Panc1 (cell line): Measurements from ENCODE around the gene SMCO3. TPM values are rescaled to one million over a fixed set of nuclear protein-coding genes. Genes with fewer than 3 reads are reported as not detected.

ENCODE experiments used
- ATAC-seq: fragments of 200-7000 bp; cut with Tn5 transposase; 2 replicates; pipeline ENCODE4 v1.9.1; 2020; ENCODE audit warnings: mild to moderate bottlenecking, moderate library complexity
- BruUV-seq: library from RNA; stranded (reverse); fragments of 400-500 nt; replicated peaks from 2 replicates; lab custom pipeline; 2021; lab: Mats Ljungman, UMichigan
- CTCF ChIA-PET: fragments of 300-600 bp; sonication (Branson Sonifier 250); formaldehyde crosslinking; loops from one replicate; lab custom pipeline; 2022; ENCODE audit warnings: antibody characterized with exemption; lab: Charles Lee
- POLR2A ChIA-PET: fragments of 300-600 bp; sonication (Branson Sonifier 250); formaldehyde crosslinking; loops from one replicate; lab custom pipeline; 2022; ENCODE audit warnings: antibody characterized with exemption; lab: Charles Lee
- DNase-seq: peaks from one replicate; pipeline ENCODE4 v3.0.0-alpha.2; 2010; ENCODE audit warnings: low read depth, low spot score
- H3K27ac ChIP-seq: 2 replicates; pipeline ENCODE4 v1.5.1; 2011; ENCODE audit warnings: mild to moderate bottlenecking, low read length, inconsistent platforms
- H3K27me3 ChIP-seq: fragments of 200-500 bp; sonication (Bioruptor generic); 2 replicates; pipeline ENCODE4 v1.6.0; 2014; ENCODE audit warnings: low read length, inconsistent platforms; ENCODE audit not compliant: control insufficient read depth, insufficient read depth
- H3K36me3 ChIP-seq: fragments of 200-500 bp; sonication (Bioruptor generic); 2 replicates; pipeline ENCODE4 v1.5.1; 2014; ENCODE audit warnings: inconsistent platforms, mild to moderate bottlenecking, low read length, moderate library complexity; ENCODE audit not compliant: control insufficient read depth, insufficient read depth
- H3K4me1 ChIP-seq: 2 replicates; pipeline ENCODE4 v1.5.1; 2011; ENCODE audit warnings: inconsistent platforms, mild to moderate bottlenecking, low read length, moderate library complexity; ENCODE audit not compliant: control insufficient read depth, insufficient read depth
- H3K4me3 ChIP-seq, 2 experiments: 2 replicates each; pipeline ENCODE4 v1.5.1; 2011 to 2012; ENCODE audit warnings: low read depth in 2 of 2, low read length in 2 of 2, mild to moderate bottlenecking in 2 of 2, inconsistent platforms in 1 of 2, moderate library complexity in 1 of 2
- H3K9me3 ChIP-seq: fragments of 200-500 bp; sonication (Bioruptor generic); 2 replicates; pipeline ENCODE4 v1.5.1; 2014; ENCODE audit warnings: low read depth, mild to moderate bottlenecking, inconsistent platforms, low read length, moderate library complexity; ENCODE audit not compliant: control insufficient read depth, insufficient read depth
- CTCF ChIP-seq: fragments of 450-650 bp; IDR thresholded peaks from 2 replicates; pipeline ENCODE4 v1.5.1; 2017; ENCODE audit warnings: mild to moderate bottlenecking
- POLR2AphosphoS5 ChIP-seq: IDR thresholded peaks from 2 replicates; pipeline ENCODE4 v1.6.1; 2012; ENCODE audit warnings: mild to moderate bottlenecking, low read depth, low read length, moderate library complexity
- SIN3A ChIP-seq: IDR thresholded peaks from 2 replicates; pipeline ENCODE4 v1.6.1; 2012; ENCODE audit warnings: low read depth, mild to moderate bottlenecking, low read length, moderate library complexity, borderline replicate concordance; ENCODE audit not compliant: insufficient read depth
- TCF7L2 ChIP-seq: IDR thresholded peaks from 2 replicates; pipeline ENCODE4 v1.6.1; 2011; ENCODE audit warnings: mild to moderate bottlenecking, low read depth, low read length, inconsistent platforms
- in situ Hi-C: cut with HindIII; loops from 2 replicates; pipeline ENCODE4 v1.10.0; 2016; ENCODE audit warnings: low sequenced_read_pairs, low pct_unique_long_range_greater_than_20kb
- intact Hi-C: fragments of 100-400 bp; cut with micrococcal nuclease; formaldehyde crosslinking; loops from one replicate; pipeline ENCODE4 v1.10.0; 2022; ENCODE audit not compliant: unreplicated experiment
- total RNA-seq: library from RNA; stranded (reverse); gene quantifications from one replicate; pipeline ENCODE4 v1.2.1, GENCODE V29; 2021; ENCODE audit not compliant: unreplicated experiment
- TF ChIP-seq, protein P1 (sequence below), 2 experiments: IDR thresholded peaks; 2 replicates each; pipeline ENCODE4 v1.6.1; 2011 to 2012; ENCODE audit warnings: low read depth in 2 of 2, control low read depth in 1 of 2, low read length in 1 of 2, mild to moderate bottlenecking in 1 of 2, moderate library complexity in 1 of 2; ENCODE audit not compliant: insufficient read depth in 1 of 2

Gene SMCO3
- total RNA-seq, 1 experiment from 2014 or later: not detected

DNA sequence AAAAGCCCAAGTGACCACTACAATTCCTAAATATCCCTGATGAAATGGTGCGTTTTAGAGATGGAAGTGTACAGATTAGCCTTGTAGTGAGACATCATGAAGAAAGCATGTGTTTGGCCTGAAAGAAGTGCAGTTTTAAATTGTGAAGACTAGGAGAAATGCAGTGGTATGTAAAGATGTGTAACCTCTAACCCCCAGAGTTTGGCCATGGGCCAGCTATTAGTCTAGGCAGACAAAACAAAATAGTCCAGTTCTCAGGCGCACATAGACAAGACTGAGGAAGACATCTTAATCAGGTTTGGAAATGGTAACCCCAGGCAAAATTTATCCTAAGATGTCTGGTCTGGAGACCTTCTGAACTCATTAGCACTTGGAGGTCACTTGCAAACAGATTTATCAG is 34.1 kb downstream of the SMCO3 start:
- peaks cover 12% of the 10 kb centered on the region for H3K4me1 ChIP-seq
- no TSS peak for BruUV-seq
- ChIA-PET POLR2A (no interaction called here), CTCF (no interaction called here)
- H3K9me3 ChIP-seq: no peaks in the 10 kb centered on the region
- intact Hi-C loops (no loop called here), in situ Hi-C loops (no loop called here)
- no peaks in the 10 kb centered on the region for H3K27me3 ChIP-seq
- no peak overlapping the region for H3K4me3 ChIP-seq
- DNase-seq (no peak), ATAC-seq (no peak)
- no peak overlapping the region for H3K27ac ChIP-seq
- TF ChIP-seq TCF7L2 (no peak), SIN3A (no peak), POLR2AphosphoS5 (no peak), CTCF (no peak)
- TF ChIP-seq, protein P1, sequence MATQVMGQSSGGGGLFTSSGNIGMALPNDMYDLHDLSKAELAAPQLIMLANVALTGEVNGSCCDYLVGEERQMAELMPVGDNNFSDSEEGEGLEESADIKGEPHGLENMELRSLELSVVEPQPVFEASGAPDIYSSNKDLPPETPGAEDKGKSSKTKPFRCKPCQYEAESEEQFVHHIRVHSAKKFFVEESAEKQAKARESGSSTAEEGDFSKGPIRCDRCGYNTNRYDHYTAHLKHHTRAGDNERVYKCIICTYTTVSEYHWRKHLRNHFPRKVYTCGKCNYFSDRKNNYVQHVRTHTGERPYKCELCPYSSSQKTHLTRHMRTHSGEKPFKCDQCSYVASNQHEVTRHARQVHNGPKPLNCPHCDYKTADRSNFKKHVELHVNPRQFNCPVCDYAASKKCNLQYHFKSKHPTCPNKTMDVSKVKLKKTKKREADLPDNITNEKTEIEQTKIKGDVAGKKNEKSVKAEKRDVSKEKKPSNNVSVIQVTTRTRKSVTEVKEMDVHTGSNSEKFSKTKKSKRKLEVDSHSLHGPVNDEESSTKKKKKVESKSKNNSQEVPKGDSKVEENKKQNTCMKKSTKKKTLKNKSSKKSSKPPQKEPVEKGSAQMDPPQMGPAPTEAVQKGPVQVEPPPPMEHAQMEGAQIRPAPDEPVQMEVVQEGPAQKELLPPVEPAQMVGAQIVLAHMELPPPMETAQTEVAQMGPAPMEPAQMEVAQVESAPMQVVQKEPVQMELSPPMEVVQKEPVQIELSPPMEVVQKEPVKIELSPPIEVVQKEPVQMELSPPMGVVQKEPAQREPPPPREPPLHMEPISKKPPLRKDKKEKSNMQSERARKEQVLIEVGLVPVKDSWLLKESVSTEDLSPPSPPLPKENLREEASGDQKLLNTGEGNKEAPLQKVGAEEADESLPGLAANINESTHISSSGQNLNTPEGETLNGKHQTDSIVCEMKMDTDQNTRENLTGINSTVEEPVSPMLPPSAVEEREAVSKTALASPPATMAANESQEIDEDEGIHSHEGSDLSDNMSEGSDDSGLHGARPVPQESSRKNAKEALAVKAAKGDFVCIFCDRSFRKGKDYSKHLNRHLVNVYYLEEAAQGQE (IDR thresholded peaks at IDR 0.05; ENCODE audit: insufficient read depth in 1 of 2, low read depth in 2 of 2, low read length in 1 of 2): no peak
- H3K36me3 ChIP-seq: no peaks in the 10 kb centered on the region; the same call in 1 of the 2 replicates

DNA sequence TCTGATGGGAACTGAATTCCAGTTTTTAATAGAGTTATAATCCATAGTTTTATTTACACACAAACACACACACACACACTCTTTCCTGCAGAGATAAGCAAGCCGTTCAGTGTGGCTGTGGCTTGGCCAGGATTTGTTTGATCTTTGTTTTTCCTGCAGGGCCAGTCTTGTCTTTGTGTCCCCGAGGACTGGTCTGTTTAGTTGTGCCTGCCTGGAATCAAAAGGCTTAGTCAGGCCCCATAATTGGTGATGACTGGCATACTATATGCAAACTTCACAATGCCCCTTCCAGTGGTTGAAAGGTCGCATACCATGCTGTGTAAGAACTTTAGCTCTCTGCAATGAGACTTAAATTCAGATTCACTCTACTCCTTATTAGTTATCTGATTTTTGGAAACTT is 36.7 kb downstream of the SMCO3 start:
- BruUV-seq: no TSS peak
- TF ChIP-seq, protein P1 (IDR thresholded peaks at IDR 0.05; ENCODE audit: insufficient read depth in 1 of 2, low read depth in 2 of 2, low read length in 1 of 2): no peak
- in situ Hi-C loops: no loop called here
- H3K36me3 ChIP-seq: no peaks in the 10 kb centered on the region; the same call in 1 of the 2 replicates
- intact Hi-C loops: no loop called here
- H3K4me1 ChIP-seq: peaks cover 12% of the 10 kb centered on the region
- H3K27me3 ChIP-seq: no peaks in the 10 kb centered on the region
- ChIA-PET POLR2A (no interaction called here), CTCF (no interaction called here)
- DNase-seq: no peak
- no peak for ATAC-seq
- H3K4me3 ChIP-seq: no peak overlapping the region
- no peak overlapping the region for H3K27ac ChIP-seq
- no peaks in the 10 kb centered on the region for H3K9me3 ChIP-seq
